Hepatocyte (in vitro differentiated cells): Measurements from ENCODE around the gene IL10RA. TPM values are rescaled to one million over a fixed set of nuclear protein-coding genes. Genes with fewer than 3 reads are reported as not detected.

Experiments used
- DNase-seq: peaks from one replicate; pipeline ENCODE4 v3.0.0-alpha.2; 2016; ENCODE audit warnings: low spot score
- H2AFZ ChIP-seq: fragments of 200-600 bp; sonication (generic); 2 replicates; pipeline ENCODE4 v1.6.0; 2016; ENCODE audit warnings: antibody characterized with exemption, mild to moderate bottlenecking
- H3K27ac ChIP-seq: fragments of 200-600 bp; sonication (generic); 2 replicates; pipeline ENCODE4 v1.5.1; 2016; ENCODE audit warnings: mild to moderate bottlenecking
- H3K27me3 ChIP-seq: fragments of 200-600 bp; sonication (generic); 2 replicates; pipeline ENCODE4 v1.6.1; 2016
- H3K36me3 ChIP-seq: fragments of 200-600 bp; sonication (generic); replicated peaks from 2 replicates; pipeline ENCODE4 v1.5.1; 2016; ENCODE audit warnings: low read depth; ENCODE audit not compliant: insufficient read depth
- H3K4me1 ChIP-seq: fragments of 200-600 bp; sonication (generic); 2 replicates; pipeline ENCODE4 v1.5.1; 2016; ENCODE audit warnings: mild to moderate bottlenecking, moderate library complexity; ENCODE audit not compliant: insufficient read depth
- H3K4me2 ChIP-seq: fragments of 200-600 bp; sonication (generic); 2 replicates; pipeline ENCODE4 v1.6.0; 2016
- H3K4me3 ChIP-seq: fragments of 200-600 bp; sonication (generic); 2 replicates; pipeline ENCODE4 v1.5.1; 2016; ENCODE audit warnings: mild to moderate bottlenecking
- H3K79me2 ChIP-seq: fragments of 200-600 bp; sonication (generic); 2 replicates; pipeline ENCODE4 v1.6.0; 2017; ENCODE audit warnings: mild to moderate bottlenecking
- H3K9me2 ChIP-seq: fragments of 200-600 bp; sonication (generic); replicated peaks from 2 replicates; pipeline ENCODE4 v1.6.0; 2017; ENCODE audit warnings: mild to moderate bottlenecking; ENCODE audit not compliant: insufficient read depth
- H3K9me3 ChIP-seq: fragments of 200-600 bp; sonication (generic); 2 replicates; pipeline ENCODE4 v1.5.1; 2016; ENCODE audit warnings: low read depth, mild to moderate bottlenecking
- H4K20me1 ChIP-seq: fragments of 200-600 bp; sonication (generic); 2 replicates; pipeline ENCODE4 v1.6.0; 2016; ENCODE audit warnings: mild to moderate bottlenecking; ENCODE audit not compliant: insufficient read depth, poor library complexity, severe bottlenecking
- CTCF ChIP-seq: fragments of 200-600 bp; sonication (generic); IDR thresholded peaks from 2 replicates; pipeline ENCODE4 v1.5.1; 2016; ENCODE audit warnings: antibody characterized with exemption, mild to moderate bottlenecking; ENCODE audit not compliant: poor library complexity
- EZH2 ChIP-seq: fragments of 200-600 bp; sonication (generic); IDR thresholded peaks from 2 replicates; pipeline ENCODE4 v1.6.1; 2016; ENCODE audit warnings: antibody characterized with exemption, mild to moderate bottlenecking, borderline replicate concordance
- EZH2phosphoT487 ChIP-seq: fragments of 200-600 bp; sonication (generic); IDR thresholded peaks from one replicate; pipeline ENCODE4 v1.6.1; 2018; ENCODE audit warnings: antibody characterized with exemption, mild to moderate bottlenecking, low read depth, moderate library complexity; ENCODE audit not compliant: unreplicated experiment, severe bottlenecking
- whole genome bisulfite sequencing: methylation state at CpG from one replicate; pipeline ENCODE4 v1.1.6; 2016; ENCODE audit warnings: low lambda C conversion rate; ENCODE audit errors: missing lambda C conversion rate; 5-methylcytosine and 5-hydroxymethylcytosine counted together
- polyA plus RNA-seq: library from polyadenylated mRNA; unstranded; fragments of >200 nt; fragmentation: Nextera tagmentation; extraction: Ambion mirVana; gene quantifications from 2 replicates; pipeline ENCODE4 v1.2.1, GENCODE V29; 2016
- total RNA-seq: library from RNA; depleted of rRNA; stranded (reverse); fragments of >200 nt; gene quantifications from 2 replicates; pipeline ENCODE4 v1.2.3, GENCODE V29; 2014

Gene IL10RA
- total and polyA plus RNA-seq, 2 experiments from 2014 or later: 1.5 to 2.3 TPM

- no peak for TF ChIP-seq EZH2
- 56% methylated on average over 7 of the region's 7 CpGs for whole genome bisulfite sequencing
- Histone ChIP-seq H3K4me1 (peaks cover 6% of the 10 kb centered on the region), H3K4me3 (no peak overlapping the region), H3K9me3 (no peaks in the 10 kb centered on the region), H3K9me2 (no peaks in the 10 kb centered on the region), H3K79me2 (no peaks in the 10 kb centered on the region), H3K27me3 (no peaks in the 10 kb centered on the region), H4K20me1 (no peaks in the 10 kb centered on the region), H3K27ac (peak overlapping the region; percentile 67), H3K36me3 (no peaks in the 10 kb centered on the region), H2AFZ (peak overlapping the region; percentile 41), H3K4me2 (no peak overlapping the region)
- peak; percentile 55 for DNase-seq
Observed at GRCh38 chr11:118002541-118003423, 16.6 kb downstream of the IL10RA start.

DNA sequence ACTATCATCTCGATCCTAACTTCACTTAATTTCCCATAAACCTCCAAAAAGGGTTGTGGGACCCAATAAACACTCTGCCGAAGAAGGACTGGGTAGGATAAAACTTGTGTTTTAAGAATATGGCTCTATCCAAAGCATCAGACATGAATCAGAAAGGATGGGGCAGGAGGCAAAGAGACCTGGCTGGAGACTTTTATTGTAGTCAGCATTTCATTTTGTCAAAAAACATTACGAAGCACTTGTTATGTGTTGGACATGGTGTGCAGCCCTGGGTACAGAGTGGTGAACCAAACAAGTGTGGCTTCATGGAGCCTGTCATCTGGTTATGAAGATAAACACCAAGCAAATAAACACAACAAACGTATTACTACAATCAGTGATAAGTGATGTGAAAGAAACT, 17.3 kb downstream of the IL10RA start:
- H3K27me3 ChIP-seq: no peaks in the 10 kb centered on the region
- DNase-seq: no peak
- no peak overlapping the region for H2AFZ ChIP-seq
- H3K79me2 ChIP-seq: no peaks in the 10 kb centered on the region
- TF ChIP-seq EZH2phosphoT487 (no peak), CTCF (no peak), EZH2 (no peak)
- no peaks in the 10 kb centered on the region for H4K20me1 ChIP-seq
- H3K36me3 ChIP-seq: no peaks in the 10 kb centered on the region
- H3K4me1 ChIP-seq: peaks cover 6% of the 10 kb centered on the region
- no peaks in the 10 kb centered on the region for H3K9me2 ChIP-seq
- 72% methylated on average over 4 of the region's 4 CpGs for WGBS
- no peaks in the 10 kb centered on the region for H3K9me3 ChIP-seq
- H3K4me3 ChIP-seq: no peak overlapping the region
- H3K4me2 ChIP-seq: no peak overlapping the region
- no peak overlapping the region for H3K27ac ChIP-seq

GRCh38 chr11:118004543-118005223, 18.5 kb downstream of the IL10RA start:
- Histone ChIP-seq H4K20me1 (no peaks in the 10 kb centered on the region), H3K36me3 (no peaks in the 10 kb centered on the region), H2AFZ (no peak overlapping the region), H3K9me3 (no peaks in the 10 kb centered on the region), H3K79me2 (no peaks in the 10 kb centered on the region), H3K27ac (no peak overlapping the region), H3K4me3 (no peak overlapping the region), H3K9me2 (no peaks in the 10 kb centered on the region), H3K27me3 (no peaks in the 10 kb centered on the region), H3K4me1 (peaks cover 6% of the 10 kb centered on the region), H3K4me2 (no peak overlapping the region)
- WGBS: 88% methylated on average over 7 of the region's 7 CpGs
- TF ChIP-seq EZH2 (no peak), EZH2phosphoT487 (no peak), CTCF (no peak)
- DNase-seq: no peak
